H1 (cell line): Measurements from ENCODE around the gene NRXN3. TPM values are rescaled to one million over a fixed set of nuclear protein-coding genes. Genes with fewer than 3 reads are reported as not detected.

ENCODE experiments used
- CTCF ChIA-PET: fragments of 300-600 bp; sonication (Branson Sonifier 250); formaldehyde crosslinking; loops from one replicate; lab custom pipeline; 2021; ENCODE audit not compliant: partially characterized antibody; lab: Charles Lee
- POLR2A ChIA-PET: fragments of 300-600 bp; sonication (Branson Sonifier 250); formaldehyde crosslinking; loops from one replicate; lab custom pipeline; 2021; ENCODE audit warnings: inconsistent platforms; ENCODE audit not compliant: partially characterized antibody; lab: Charles Lee
- DNase-seq, 2 experiments: peaks; one replicate each; pipeline versions ENCODE4 v3.0.0 to v3.0.0-alpha.2; 2010 to 2022; ENCODE audit warnings: low spot score in 2 of 2, low read depth in 1 of 2, mixed read lengths in 1 of 2
- FAIRE-seq: peaks from 2 replicates; lab custom pipeline; 2011; peaks lifted over from hg19 to GRCh38; lab: Jason Lieb, UNC
- H2AFZ ChIP-seq: 2 replicates; pipeline ENCODE4 v1.8.1; 2012; ENCODE audit warnings: low read length, inconsistent platforms
- H2AK5ac ChIP-seq: 2 replicates; pipeline ENCODE4 v1.6.1; 2013; ENCODE audit warnings: low read depth, low read length
- H2BK120ac ChIP-seq: replicated peaks from 2 replicates; pipeline ENCODE3; 2013; ENCODE audit warnings: low read depth, low read length, inconsistent platforms
- H2BK12ac ChIP-seq: 2 replicates; pipeline ENCODE4 v1.6.1; 2013; ENCODE audit warnings: low read depth, low read length
- H2BK15ac ChIP-seq: 2 replicates; pipeline ENCODE4 v1.6.1; 2013; ENCODE audit warnings: low read length
- H2BK20ac ChIP-seq: 2 replicates; pipeline ENCODE4 v1.6.1; 2013; ENCODE audit warnings: low read length
- H2BK5ac ChIP-seq: 2 replicates; pipeline ENCODE4 v1.6.1; 2013; ENCODE audit warnings: low read depth, low read length
- H3K14ac ChIP-seq: 2 replicates; pipeline ENCODE4 v1.6.1; 2013; ENCODE audit warnings: inconsistent platforms; ENCODE audit not compliant: insufficient read length
- H3K18ac ChIP-seq: 2 replicates; pipeline ENCODE4 v1.6.1; 2013; ENCODE audit warnings: low read length; ENCODE audit errors: extremely low read depth
- H3K23ac ChIP-seq: 2 replicates; pipeline ENCODE4 v1.6.1; 2013; ENCODE audit warnings: inconsistent platforms; ENCODE audit not compliant: insufficient read length
- H3K23me2 ChIP-seq: 2 replicates; pipeline ENCODE4 v1.6.1; 2013; ENCODE audit warnings: low read depth, low read length
- H3K27ac ChIP-seq: 2 replicates; pipeline ENCODE4 v1.6.1; 2011; ENCODE audit warnings: low read depth, low read length, inconsistent platforms
- H3K27me3 ChIP-seq, 4 experiments: replicated peaks in 1 of 4; 1 replicate in 1 of 4; 2 replicates in 3 of 4; pipeline versions ENCODE4 v1.6.1 to v1.8.1; 2011 to 2013; ENCODE audit warnings: low read length in 3 of 4, mild to moderate bottlenecking in 3 of 4, inconsistent platforms in 2 of 4, mixed read lengths in 2 of 4, moderate library complexity in 1 of 4; ENCODE audit not compliant: control insufficient read depth in 3 of 4, insufficient read depth in 3 of 4; ENCODE audit errors: extremely low read depth in 1 of 4
- H3K36me3 ChIP-seq, 4 experiments: 2 replicates each; pipeline versions ENCODE4 v1.6.1 to v1.8.1; 2011 to 2013; ENCODE audit warnings: mild to moderate bottlenecking in 4 of 4, low read length in 3 of 4, moderate library complexity in 2 of 4, control low read depth in 1 of 4, inconsistent platforms in 1 of 4; ENCODE audit not compliant: insufficient read depth in 4 of 4, control insufficient read depth in 2 of 4
- H3K4ac ChIP-seq: replicated peaks from 2 replicates; pipeline ENCODE3; 2013; ENCODE audit warnings: low read length, low read depth, mixed read lengths, inconsistent platforms; ENCODE audit not compliant: insufficient read length
- H3K4me1 ChIP-seq, 4 experiments: replicated peaks in 1 of 4; 1 replicate in 1 of 4; 2 replicates in 3 of 4; pipeline versions ENCODE4 v1.6.1 to v1.8.1; 2011 to 2013; ENCODE audit warnings: low read length in 3 of 4, inconsistent platforms in 2 of 4, mixed read lengths in 1 of 4; ENCODE audit not compliant: insufficient read depth in 4 of 4, control insufficient read depth in 3 of 4
- H3K4me2 ChIP-seq, 2 experiments: 2 replicates each; pipeline versions ENCODE4 v1.6.1 to v1.8.1; 2011 to 2013; ENCODE audit warnings: low read depth in 2 of 2, low read length in 2 of 2, control low read depth in 1 of 2, inconsistent platforms in 1 of 2, mild to moderate bottlenecking in 1 of 2; ENCODE audit not compliant: insufficient read depth in 1 of 2
- H3K4me3 ChIP-seq, 4 experiments: fragments of 200-600, 300-600 bp in 1 of 4; sonication (generic), shearing (Covaris generic), sonication (Bioruptor Twin) in 1 of 4; 2 replicates each; pipeline versions ENCODE4 v1.5.1 to v1.8.1; 2011 to 2016; ENCODE audit warnings: low read length in 4 of 4, low read depth in 3 of 4, control low read depth in 2 of 4, inconsistent platforms in 2 of 4, mild to moderate bottlenecking in 2 of 4, mixed read lengths in 1 of 4, moderate library complexity in 1 of 4; ENCODE audit not compliant: insufficient read depth in 2 of 4; ENCODE audit errors: extremely low read depth in 1 of 4
- H3K56ac ChIP-seq: replicated peaks from 2 replicates; pipeline ENCODE3; 2013; ENCODE audit warnings: low read depth, mild to moderate bottlenecking, mixed read lengths, low read length, inconsistent platforms; ENCODE audit not compliant: insufficient read length
- H3K79me1 ChIP-seq: 2 replicates; pipeline ENCODE4 v1.6.1; 2013; ENCODE audit warnings: low read depth, low read length, control low read depth
- H3K79me2 ChIP-seq, 2 experiments: 2 replicates each; pipeline versions ENCODE4 v1.6.1 to v1.8.1; 2012 to 2013; ENCODE audit warnings: low read length in 2 of 2, mild to moderate bottlenecking in 2 of 2, inconsistent platforms in 1 of 2; ENCODE audit not compliant: insufficient read depth in 2 of 2, control insufficient read depth in 1 of 2
- H3K9ac ChIP-seq, 4 experiments: replicated peaks in 1 of 4; 1 replicate in 1 of 4; 2 replicates in 3 of 4; pipeline versions ENCODE4 v1.6.1 to v1.8.1; 2011 to 2013; ENCODE audit warnings: low read depth in 3 of 4, low read length in 3 of 4, control low read depth in 2 of 4, mild to moderate bottlenecking in 2 of 4, moderate library complexity in 2 of 4, inconsistent platforms in 1 of 4; ENCODE audit errors: extremely low read depth in 1 of 4
- H3K9me3 ChIP-seq, 2 experiments: 2 replicates each; pipeline versions ENCODE4 v1.6.1 to v1.8.1; 2012 to 2013; ENCODE audit warnings: mild to moderate bottlenecking in 2 of 2, moderate library complexity in 2 of 2, control low read depth in 1 of 2, inconsistent platforms in 1 of 2, low read depth in 1 of 2, low read length in 1 of 2, mixed read lengths in 1 of 2; ENCODE audit not compliant: insufficient read depth in 2 of 2
- H4K20me1 ChIP-seq, 2 experiments: replicated peaks in 1 of 2; 2 replicates each; pipeline versions ENCODE3 to v1.8.1; 2011 to 2013; ENCODE audit warnings: inconsistent platforms in 2 of 2, low read length in 2 of 2, mild to moderate bottlenecking in 1 of 2; ENCODE audit not compliant: insufficient read depth in 2 of 2, control insufficient read depth in 1 of 2
- H4K5ac ChIP-seq: 2 replicates; pipeline ENCODE4 v1.6.1; 2013; ENCODE audit warnings: low read length, low read depth, mixed read lengths, inconsistent platforms; ENCODE audit not compliant: insufficient read length
- H4K8ac ChIP-seq: 2 replicates; pipeline ENCODE4 v1.8.0; 2013; ENCODE audit warnings: mild to moderate bottlenecking, moderate library complexity, low read length, inconsistent platforms; ENCODE audit not compliant: insufficient read depth; ENCODE audit errors: extremely low read depth
- H4K91ac ChIP-seq: replicated peaks from 2 replicates; pipeline ENCODE3; 2013; ENCODE audit warnings: low read length, mixed read lengths, inconsistent platforms; ENCODE audit not compliant: insufficient read length
- CHD1 ChIP-seq: IDR thresholded peaks from 2 replicates; pipeline ENCODE4 v1.6.1; 2012; ENCODE audit warnings: low read depth, low read length, improper control_type of control experiment
- CREB1 ChIP-seq: IDR thresholded peaks from 2 replicates; pipeline ENCODE4 v1.6.1; 2012; ENCODE audit warnings: inconsistent platforms
- CTBP2 ChIP-seq: IDR thresholded peaks from 2 replicates; pipeline ENCODE4 v1.7.0; 2011; ENCODE audit warnings: borderline replicate concordance, mild to moderate bottlenecking, moderate library complexity, mixed read lengths, low read length; ENCODE audit not compliant: insufficient read depth, insufficient read length
- GABPA ChIP-seq: IDR thresholded peaks from 2 replicates; pipeline ENCODE4 v1.6.1; 2011; ENCODE audit warnings: mild to moderate bottlenecking, low read length, moderate library complexity, borderline replicate concordance; ENCODE audit not compliant: insufficient read depth
- GTF2F1 ChIP-seq: IDR thresholded peaks from 2 replicates; pipeline ENCODE4 v1.6.1; 2012; ENCODE audit warnings: low read depth, low read length, improper control_type of control experiment, borderline replicate concordance
- KDM5A ChIP-seq: fragments of 200-600 bp; IDR thresholded peaks from 2 replicates; pipeline ENCODE4 v1.7.1; 2012; ENCODE audit warnings: mild to moderate bottlenecking, low read length, inconsistent platforms, mixed read lengths
- RBBP5 ChIP-seq: IDR thresholded peaks from 2 replicates; pipeline ENCODE4 v1.7.1; 2012; ENCODE audit warnings: low read depth, mild to moderate bottlenecking, inconsistent platforms, low read length, moderate library complexity, borderline replicate concordance
- SIRT6 ChIP-seq: IDR thresholded peaks from one replicate; pipeline ENCODE4 v1.7.1; 2012; ENCODE audit warnings: low read length, inconsistent platforms
- SUZ12 ChIP-seq: fragments of 200-600 bp; sonication (generic); IDR thresholded peaks from 2 replicates; pipeline ENCODE4 v1.6.1; 2012; ENCODE audit warnings: mild to moderate bottlenecking, inconsistent platforms, low read length, moderate library complexity, mixed read lengths
- TAF1 ChIP-seq: IDR thresholded peaks from 2 replicates; pipeline ENCODE4 v1.6.1; 2011; ENCODE audit warnings: mild to moderate bottlenecking, low read depth, low read length
- TBP ChIP-seq: IDR thresholded peaks from 2 replicates; pipeline ENCODE4 v1.6.1; 2011; ENCODE audit warnings: low read depth, low read length, improper control_type of control experiment
- TCF12 ChIP-seq: IDR thresholded peaks from 2 replicates; pipeline ENCODE4 v1.6.1; 2011; ENCODE audit warnings: low read depth, mild to moderate bottlenecking, low read length
- TEAD4 ChIP-seq: IDR thresholded peaks from 2 replicates; pipeline ENCODE4 v1.6.1; 2012; ENCODE audit warnings: low read depth, low read length, inconsistent platforms, mixed read lengths
- polyA plus RNA-seq, 7 experiments: library from polyadenylated mRNA; depleted of rRNA in 3 of 7; stranded (reverse) in 5 of 7; unstranded in 2 of 7; fragments of >200 nt in 5 of 7; fragments of 200-250 nt in 2 of 7; gene quantifications; 1 replicate in 5 of 7; 2 replicates in 1 of 7; 4 replicates in 1 of 7; pipeline versions ENCODE4 v1.2.1 to v1.2.3, GENCODE V29; 2011 to 2013; ENCODE audit warnings: missing spikeins in 2 of 7, mixed read lengths in 2 of 7
- total RNA-seq: library from RNA; stranded (reverse); fragmentation: NEBNext Ultra II Directional; extraction: Animal tissue kit (Norgen Biotek cat#: 25700); gene quantifications from 2 replicates; pipeline ENCODE4 v1.2.1, GENCODE V29; 2021
- TF ChIP-seq, protein P1 (sequence below), 3 experiments: IDR thresholded peaks; 1 replicate in 2 of 3; 2 replicates in 1 of 3; pipeline versions ENCODE4 v1.5.1 to v1.6.1; 2011; ENCODE audit warnings: low read length in 3 of 3, mild to moderate bottlenecking in 3 of 3, inconsistent platforms in 2 of 3, low read depth in 1 of 3, moderate library complexity in 1 of 3; ENCODE audit not compliant: insufficient read depth in 1 of 3; ENCODE audit errors: control extremely low read depth in 1 of 3

Gene NRXN3
- total and polyA plus RNA-seq, 2 of the 8 experiments (the other 6 are each of a cell fraction or from before 2014, with no cell fraction given), result 2.6 to 4.1 TPM

DNA sequence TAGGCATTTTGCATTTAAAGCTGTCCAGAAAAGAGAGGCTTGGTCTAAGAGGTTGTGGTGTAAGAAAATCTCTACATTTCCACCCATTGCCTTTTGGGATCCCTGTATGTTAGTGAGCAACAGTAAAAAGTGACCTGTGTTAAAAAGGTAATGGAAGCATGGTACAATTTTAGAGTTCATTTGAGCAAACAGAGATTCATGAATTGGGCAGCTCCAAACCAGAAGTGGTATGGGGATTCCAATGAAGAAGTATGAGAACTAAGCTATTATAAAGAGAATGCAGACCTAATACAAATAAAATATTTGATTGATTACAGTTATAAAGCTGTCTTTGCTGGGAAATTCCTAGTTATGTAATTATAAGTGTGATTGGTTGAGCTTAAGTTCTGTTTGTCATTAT, 1134.1 kb downstream of the NRXN3 start:
- Histone ChIP-seq H3K23ac (no peak overlapping the region), H2BK20ac (no peak overlapping the region), H4K20me1 (no peaks in the 10 kb centered on the region), H3K4me2 (no peak overlapping the region), H3K4me1 (no peaks in the 10 kb centered on the region; a peak in 1 of 7 replicates), H3K18ac (no peak overlapping the region), H2AK5ac (no peak overlapping the region), H4K91ac (no peak overlapping the region), H4K5ac (no peak overlapping the region), H3K23me2 (no peaks in the 10 kb centered on the region; the same call in 1 of the 2 replicates), H3K4me3 (no peak overlapping the region), H3K79me1 (no peaks in the 10 kb centered on the region), H2BK5ac (no peak overlapping the region), H3K27ac (no peak overlapping the region), H4K8ac (no peak overlapping the region), H2BK12ac (no peak overlapping the region), H3K14ac (no peak overlapping the region), H3K27me3 (no peaks in the 10 kb centered on the region; a peak in 1 of 7 replicates), H2BK15ac (no peak overlapping the region), H3K9me3 (no peaks in the 10 kb centered on the region), H3K79me2 (no peaks in the 10 kb centered on the region), H2AFZ (no peak overlapping the region), H3K9ac (no peak overlapping the region), H3K4ac (no peak overlapping the region), H3K36me3 (no peaks in the 10 kb centered on the region), H3K56ac (no peak overlapping the region), H2BK120ac (no peak overlapping the region)
- POLR2A ChIA-PET, result no interaction called here
- CTCF ChIA-PET, result interaction anchor here (0.6 to 1.6 kb wide), 4 partner anchors 19 to 1344 kb away, joined by 3 to 4 read pairs (median 3); no protein-coding TSS in a partner anchor
- DNase-seq, result no peak
- no peak for FAIRE-seq
- no peak for TF ChIP-seq SUZ12
- TF ChIP-seq CTBP2, result no peak
- TF ChIP-seq, protein P1, sequence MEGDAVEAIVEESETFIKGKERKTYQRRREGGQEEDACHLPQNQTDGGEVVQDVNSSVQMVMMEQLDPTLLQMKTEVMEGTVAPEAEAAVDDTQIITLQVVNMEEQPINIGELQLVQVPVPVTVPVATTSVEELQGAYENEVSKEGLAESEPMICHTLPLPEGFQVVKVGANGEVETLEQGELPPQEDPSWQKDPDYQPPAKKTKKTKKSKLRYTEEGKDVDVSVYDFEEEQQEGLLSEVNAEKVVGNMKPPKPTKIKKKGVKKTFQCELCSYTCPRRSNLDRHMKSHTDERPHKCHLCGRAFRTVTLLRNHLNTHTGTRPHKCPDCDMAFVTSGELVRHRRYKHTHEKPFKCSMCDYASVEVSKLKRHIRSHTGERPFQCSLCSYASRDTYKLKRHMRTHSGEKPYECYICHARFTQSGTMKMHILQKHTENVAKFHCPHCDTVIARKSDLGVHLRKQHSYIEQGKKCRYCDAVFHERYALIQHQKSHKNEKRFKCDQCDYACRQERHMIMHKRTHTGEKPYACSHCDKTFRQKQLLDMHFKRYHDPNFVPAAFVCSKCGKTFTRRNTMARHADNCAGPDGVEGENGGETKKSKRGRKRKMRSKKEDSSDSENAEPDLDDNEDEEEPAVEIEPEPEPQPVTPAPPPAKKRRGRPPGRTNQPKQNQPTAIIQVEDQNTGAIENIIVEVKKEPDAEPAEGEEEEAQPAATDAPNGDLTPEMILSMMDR (IDR thresholded peaks at IDR 0.05; ENCODE audit: control extremely low read depth in 1 of 3, insufficient read depth in 1 of 3, low read depth in 1 of 3, low read length in 3 of 3), result no peak
- TF ChIP-seq TCF12, result no peak
- TF ChIP-seq KDM5A, result no peak
- no peak for TF ChIP-seq GTF2F1
- no peak for TF ChIP-seq CREB1
- TF ChIP-seq TBP, result no peak
- no peak for TF ChIP-seq TEAD4
- no peak for TF ChIP-seq TAF1
- no peak for TF ChIP-seq SIRT6
- TF ChIP-seq RBBP5, result no peak
- TF ChIP-seq CHD1, result no peak
- no peak for TF ChIP-seq GABPA
